GM12891 (cell line): Measurements from ENCODE around the gene TNPO3.
"Not testable (repeated sequence)": the region's sequence is repeated elsewhere in the genome, so short reads cannot be mapped to it uniquely, and the experiment has no call there.

ENCODE experiments used
- DNase-seq: peaks from one replicate; pipeline ENCODE4 v3.0.0; 2011; ENCODE audit warnings: low spot score; ENCODE audit not compliant: insufficient read length
- FAIRE-seq: peaks from 2 replicates; lab custom pipeline; 2011; peaks lifted over from hg19 to GRCh38; lab: Jason Lieb, UNC
- PAX5 ChIP-seq: IDR thresholded peaks from 2 replicates; pipeline ENCODE4 v1.6.1; 2011; ENCODE audit warnings: low read length, moderate library complexity, mild to moderate bottlenecking; ENCODE audit not compliant: insufficient read depth, severe bottlenecking
- POLR2A ChIP-seq: IDR thresholded peaks from 2 replicates; pipeline ENCODE4 v1.6.1; 2011; ENCODE audit warnings: low read depth, low read length, control low read depth
- POLR2AphosphoS5 ChIP-seq: IDR thresholded peaks from 2 replicates; pipeline ENCODE4 v1.6.1; 2011; ENCODE audit warnings: low read depth, low read length, control low read depth
- POU2F2 ChIP-seq: IDR thresholded peaks from 2 replicates; pipeline ENCODE4 v1.6.1; 2011; ENCODE audit warnings: low read depth, mild to moderate bottlenecking, control low read depth, low read length, moderate library complexity
- SPI1 ChIP-seq: IDR thresholded peaks from 2 replicates; pipeline ENCODE4 v1.6.1; 2011; ENCODE audit warnings: low read depth, low read length, control low read depth
- TAF1 ChIP-seq: IDR thresholded peaks from 2 replicates; pipeline ENCODE4 v1.6.1; 2011; ENCODE audit warnings: low read depth, low read length, control low read depth

The TNPO3 gene

GRCh38 chr7:128951296-128951695 is 103.6 kb downstream of the TNPO3 start:
- no peak for TF ChIP-seq POLR2AphosphoS5
- no peak for TF ChIP-seq SPI1
- no peak for TF ChIP-seq TAF1
- no peak for TF ChIP-seq PAX5
- FAIRE-seq (no peak), DNase-seq (no peak)

GRCh38 chr7:128948976-128949760 is 105.7 kb downstream of the TNPO3 start:
- TF ChIP-seq POLR2AphosphoS5: no peak
- no peak for TF ChIP-seq PAX5
- TF ChIP-seq SPI1: peak; percentile 23; the same call in 1 of the 2 replicates
- DNase-seq (no peak), FAIRE-seq (no peak)

GRCh38 chr7:128948312-128948973 is 106.5 kb downstream of the TNPO3 start:
- DNase-seq: no peak
- TF ChIP-seq PAX5: no peak
- peak; percentile 27; the same call in 1 of the 2 replicates for TF ChIP-seq POLR2AphosphoS5
- no peak for TF ChIP-seq TAF1
- TF ChIP-seq POU2F2: no peak
- no peak for TF ChIP-seq SPI1
- TF ChIP-seq POLR2A: peak; percentile 17; the same call in 1 of the 2 replicates
- FAIRE-seq: no peak

- FAIRE-seq: no peak
- no peak for TF ChIP-seq PAX5
- 0 out of 2 replicates have a peak, but pooled peaks have one; percentile 28 for TF ChIP-seq POLR2AphosphoS5
- no peak for DNase-seq
Measured at GRCh38 chr7:128947854-128948253, 107.1 kb downstream of the TNPO3 start.

GRCh38 chr7:128946936-128947830 is 107.7 kb downstream of the TNPO3 start:
- FAIRE-seq: no peak
- DNase-seq: no peak
- no peak for TF ChIP-seq SPI1
- TF ChIP-seq TAF1: no peak
- no peak for TF ChIP-seq POLR2AphosphoS5
- no peak for TF ChIP-seq PAX5
- TF ChIP-seq POLR2A: no peak; the same call in 1 of the 2 replicates
- no peak for TF ChIP-seq POU2F2

- FAIRE-seq (no peak), DNase-seq (no peak)
Measured at GRCh38 chr7:128945668-128946366, 109.1 kb downstream of the TNPO3 start.

GRCh38 chr7:128944487-128945236 is 110.2 kb downstream of the TNPO3 start:
- DNase-seq (no peak), FAIRE-seq (peak; percentile 13)
- TF ChIP-seq TAF1: no peak
- no peak for TF ChIP-seq POLR2A
- no peak for TF ChIP-seq POU2F2
- no peak for TF ChIP-seq SPI1
- no peak for TF ChIP-seq PAX5
- no peak for TF ChIP-seq POLR2AphosphoS5

More at GRCh38 chr7:128945668-128946366, 109.1 kb downstream of the TNPO3 start:
- no peak for TF ChIP-seq TAF1
- TF ChIP-seq POLR2A: 0 out of 2 replicates have a peak, but pooled peaks have one; percentile 21
- TF ChIP-seq PAX5: no peak
- no peak for TF ChIP-seq POLR2AphosphoS5
- TF ChIP-seq POU2F2: no peak
- no peak for TF ChIP-seq SPI1

GRCh38 chr7:128943251-128943650 is 111.7 kb downstream of the TNPO3 start:
- FAIRE-seq, DNase-seq: not testable (repeated sequence)
